OCI-LY1 (cell line): ENCODE results near the gene FKBP6.

ENCODE experiments used
- H2AFZ ChIP-seq: fragments of 200-600 bp; sonication (generic), shearing (Covaris generic); 2 replicates; pipeline ENCODE4 v1.6.0; 2014; ENCODE audit warnings: antibody characterized with exemption, mild to moderate bottlenecking, low read length
- H3F3A ChIP-seq: fragments of 200-600 bp; sonication (generic), shearing (Covaris generic); 2 replicates; pipeline ENCODE4 v1.6.0; 2014; ENCODE audit warnings: mild to moderate bottlenecking, antibody characterized with exemption, low read length, moderate library complexity; ENCODE audit not compliant: insufficient read depth
- H3K27ac ChIP-seq: fragments of 200-600 bp; sonication (generic); 2 replicates; pipeline ENCODE4 v1.5.1; 2014; ENCODE audit warnings: low read length, mixed run types, mild to moderate bottlenecking, low read depth; ENCODE audit not compliant: poor library complexity, severe bottlenecking
- H3K27me3 ChIP-seq: fragments of 200-600 bp; sonication (generic); 2 replicates; pipeline ENCODE4 v1.6.0; 2014; ENCODE audit warnings: antibody characterized with exemption, mild to moderate bottlenecking, low read length, moderate library complexity; ENCODE audit not compliant: insufficient read depth
- H3K36me3 ChIP-seq: fragments of 200-600 bp; sonication (generic); 2 replicates; pipeline ENCODE4 v1.6.1; 2014; ENCODE audit warnings: mild to moderate bottlenecking, antibody characterized with exemption, low read length, moderate library complexity, mixed read lengths; ENCODE audit not compliant: insufficient read depth
- H3K4me1 ChIP-seq: fragments of 200-600 bp; sonication (generic); 2 replicates; pipeline ENCODE4 v1.5.1; 2014; ENCODE audit warnings: mild to moderate bottlenecking, low read length, moderate library complexity; ENCODE audit not compliant: insufficient read depth, severe bottlenecking
- H3K4me2 ChIP-seq: fragments of 200-600 bp; sonication (generic), shearing (Covaris generic); 2 replicates; pipeline ENCODE4 v1.6.1; 2014; ENCODE audit warnings: low read length
- H3K4me3 ChIP-seq: fragments of 200-600 bp; sonication (generic); 2 replicates; pipeline ENCODE4 v1.5.1; 2014; ENCODE audit warnings: low read length, low read depth, mild to moderate bottlenecking, mixed read lengths; ENCODE audit not compliant: poor library complexity, severe bottlenecking
- H3K79me2 ChIP-seq: fragments of 200-600 bp; shearing (Covaris generic); 2 replicates; pipeline ENCODE4 v1.6.1; 2016; ENCODE audit warnings: mixed run types, low read length, mixed read lengths; ENCODE audit not compliant: insufficient read depth
- H3K9ac ChIP-seq: fragments of 200-600 bp; sonication (generic), shearing (Covaris generic); 2 replicates; pipeline ENCODE4 v1.6.1; 2014; ENCODE audit warnings: mild to moderate bottlenecking, low read length, mixed read lengths
- H3K9me2 ChIP-seq: fragments of 200-600 bp; sonication (generic), shearing (Covaris generic); 2 replicates; pipeline ENCODE4 v1.6.1; 2014; ENCODE audit warnings: low read depth, mild to moderate bottlenecking, low read length, mixed read lengths
- H3K9me3 ChIP-seq: fragments of 200-600 bp; shearing (Covaris generic); 2 replicates; pipeline ENCODE4 v1.6.1; 2014; ENCODE audit warnings: low read length, mixed read lengths
- H4K20me1 ChIP-seq: fragments of 200-600 bp; sonication (generic), shearing (Covaris generic); 2 replicates; pipeline ENCODE4 v1.6.0; 2016; ENCODE audit warnings: mild to moderate bottlenecking, low read length; ENCODE audit not compliant: insufficient read depth
- CTCF ChIP-seq: fragments of 200-600 bp; sonication (generic), shearing (Covaris generic); IDR thresholded peaks from 2 replicates; pipeline ENCODE4 v1.5.1; 2017; ENCODE audit warnings: mild to moderate bottlenecking, antibody characterized with exemption, low read length, moderate library complexity, mixed read lengths
- EZH2 ChIP-seq: fragments of 200-600 bp; sonication (generic), shearing (Covaris generic); IDR thresholded peaks from 2 replicates; pipeline ENCODE4 v1.8.0; 2017; ENCODE audit warnings: borderline replicate concordance, mixed run types, mild to moderate bottlenecking, antibody characterized with exemption, low read length, moderate library complexity, mixed read lengths

FKBP6 gene

GRCh38 chr7:73345951-73346350 lies 18.0 kb downstream of the FKBP6 start:
- TF ChIP-seq CTCF, result no peak
- no peak for TF ChIP-seq EZH2
- Histone ChIP-seq H3F3A (no peaks in the 10 kb centered on the region), H3K9me2 (no peaks in the 10 kb centered on the region), H3K4me1 (no peaks in the 10 kb centered on the region), H3K4me3 (no peak overlapping the region), H2AFZ (no peak overlapping the region), H3K9ac (no peak overlapping the region), H3K4me2 (no peak overlapping the region), H3K9me3 (no peaks in the 10 kb centered on the region), H3K27me3 (peaks cover 14% of the 10 kb centered on the region; the same call in 1 of the 2 replicates), H3K27ac (no peak overlapping the region), H3K79me2 (no peaks in the 10 kb centered on the region), H3K36me3 (no peaks in the 10 kb centered on the region), H4K20me1 (no peaks in the 10 kb centered on the region)

- no peak overlapping the region for H3K4me2 ChIP-seq
- H3K27me3 ChIP-seq, result peaks cover 21% of the 10 kb centered on the region; the same call in 1 of the 2 replicates
- no peak overlapping the region for H3K27ac ChIP-seq
- no peaks in the 10 kb centered on the region for H4K20me1 ChIP-seq
- no peak overlapping the region for H3K9ac ChIP-seq
- H3K9me2 ChIP-seq, result no peaks in the 10 kb centered on the region
- TF ChIP-seq CTCF (no peak), EZH2 (no peak)
- H3K4me1 ChIP-seq, result no peaks in the 10 kb centered on the region
- no peaks in the 10 kb centered on the region for H3K9me3 ChIP-seq
- no peaks in the 10 kb centered on the region for H3F3A ChIP-seq
- no peak overlapping the region for H2AFZ ChIP-seq
- H3K36me3 ChIP-seq, result no peaks in the 10 kb centered on the region
- no peak overlapping the region for H3K4me3 ChIP-seq
- no peaks in the 10 kb centered on the region for H3K79me2 ChIP-seq
Measured at GRCh38 chr7:73349763-73350162, 21.8 kb downstream of the FKBP6 start.

GRCh38 chr7:73350306-73351068 lies 22.5 kb downstream of the FKBP6 start:
- H3K9ac ChIP-seq, result no peak overlapping the region

More at GRCh38 chr7:73350306-73351068, 22.5 kb downstream of the FKBP6 start:
- Histone ChIP-seq H3K4me2 (no peak overlapping the region), H3K79me2 (no peaks in the 10 kb centered on the region), H4K20me1 (no peaks in the 10 kb centered on the region), H3K27me3 (peaks cover 21% of the 10 kb centered on the region; the same call in 1 of the 2 replicates), H3K9me3 (no peaks in the 10 kb centered on the region), H2AFZ (no peak overlapping the region), H3F3A (no peaks in the 10 kb centered on the region), H3K36me3 (no peaks in the 10 kb centered on the region), H3K9me2 (no peaks in the 10 kb centered on the region), H3K27ac (no peak overlapping the region), H3K4me1 (no peaks in the 10 kb centered on the region), H3K4me3 (no peak overlapping the region)
- TF ChIP-seq CTCF, result no peak
- no peak for TF ChIP-seq EZH2
